ENCODE measurements around the gene TRAF7.

TRAF7 gene

GRCh38 chr16:2205104-2205966 is 49.8 kb downstream of the TRAF7 start, which contains the start of gene MLST8:
Gene MLST8 (plus strand): TSS chr16:2205454. CDS start chr16:2206086, 632 bp downstream.
- DNase-seq: peak; percentile 95

- DNase-seq: no peak
These were observed 50.4 kb downstream of the TRAF7 start for GRCh38 chr16:2205967-2206313.

- DNase-seq: no peak
These were observed 50.8 kb downstream of the TRAF7 start for GRCh38 chr16:2206420-2206779.

- DNase-seq: no peak
These were observed 51.3 kb downstream of the TRAF7 start for GRCh38 chr16:2206780-2207433.

- DNase-seq: no peak
These were observed 52.3 kb downstream of the TRAF7 start for GRCh38 chr16:2207872-2208271.

- DNase-seq: no peak
These were observed 52.7 kb downstream of the TRAF7 start for GRCh38 chr16:2208308-2208707.

GRCh38 chr16:2208772-2209171 is 53.2 kb downstream of the TRAF7 start:
- no peak for DNase-seq

- no peak for DNase-seq
These were observed 53.9 kb downstream of the TRAF7 start for GRCh38 chr16:2209258-2210008.

GRCh38 chr16:2210009-2210332 is 54.4 kb downstream of the TRAF7 start:
- no peak for DNase-seq

- DNase-seq: no peak
These were observed 55.1 kb downstream of the TRAF7 start, which contains the start of gene BRICD5 for GRCh38 chr16:2210386-2211365. Gene BRICD5 (minus strand): TSS chr16:2210863. CDS start chr16:2210833, 30 bp downstream.

- no peak for DNase-seq
These were observed 56.4 kb downstream of the TRAF7 start for GRCh38 chr16:2211923-2212347.

GRCh38 chr16:2212362-2213324 is 57.1 kb downstream of the TRAF7 start:
- no peak for DNase-seq

GRCh38 chr16:2213817-2214718 is 58.5 kb downstream of the TRAF7 start:
- DNase-seq: no peak

- DNase-seq: no peak
These were observed 59.1 kb downstream of the TRAF7 start, which contains the start of gene PGP for GRCh38 chr16:2214719-2214968. Gene PGP (minus strand): TSS chr16:2214840. CDS start chr16:2214777, 63 bp downstream.

GRCh38 chr16:2216330-2216729 is 60.7 kb downstream of the TRAF7 start:
- DNase-seq: no peak

GRCh38 chr16:2223221-2223941 is 67.8 kb downstream of the TRAF7 start, which contains the start of gene E4F1:
Gene E4F1 (plus strand): TSS chr16:2223591. CDS start chr16:2223614, 23 bp downstream.
- DNase-seq: peak; percentile 100

- DNase-seq: peak; percentile 40
These were observed 68.4 kb downstream of the TRAF7 start for GRCh38 chr16:2223942-2224486.

GRCh38 chr16:2226245-2226793 is 70.7 kb downstream of the TRAF7 start:
- no peak for DNase-seq

- DNase-seq: no peak
These were observed 71.3 kb downstream of the TRAF7 start for GRCh38 chr16:2226918-2227317.
